RWPE2 (cell line): ENCODE measurements around the gene CPE.

ENCODE experiments used
- ATAC-seq: fragments of 200-7000 bp; cut with Tn5 transposase; 3 replicates; pipeline ENCODE4 v1.9.1; 2021; ENCODE audit warnings: low read depth
- DNase-seq: peaks from one replicate; pipeline ENCODE4 v3.0.0-alpha.2; 2020; ENCODE audit warnings: low spot score
- H3K27ac ChIP-seq: fragments of 450-650 bp; 2 replicates; pipeline ENCODE4 v1.5.1; 2017; ENCODE audit warnings: mild to moderate bottlenecking; ENCODE audit not compliant: poor library complexity, severe bottlenecking
- H3K27me3 ChIP-seq: fragments of 250-450 bp; sonication (Bioruptor Pico); 2 replicates; pipeline ENCODE4 v1.5.1; 2021; ENCODE audit warnings: mild to moderate bottlenecking, moderate library complexity; ENCODE audit not compliant: insufficient read depth, poor library complexity, severe bottlenecking
- H3K36me3 ChIP-seq: fragments of 250-450 bp; sonication (Bioruptor Pico); 2 replicates; pipeline ENCODE4 v1.5.1; 2020; ENCODE audit warnings: low read depth, mild to moderate bottlenecking, moderate library complexity
- H3K4me1 ChIP-seq: fragments of 250-450 bp; sonication (Bioruptor Pico); 2 replicates; pipeline ENCODE4 v1.5.1; 2021; ENCODE audit warnings: mild to moderate bottlenecking, moderate library complexity; ENCODE audit not compliant: insufficient read depth, poor library complexity, severe bottlenecking
- H3K4me3 ChIP-seq: fragments of 250-450 bp; sonication (Bioruptor Pico); 2 replicates; pipeline ENCODE4 v1.5.1; 2021; ENCODE audit warnings: mild to moderate bottlenecking, moderate library complexity; ENCODE audit not compliant: severe bottlenecking
- H3K9me3 ChIP-seq: fragments of 250-450 bp; sonication (Bioruptor Pico); 2 replicates; pipeline ENCODE4 v1.5.1; 2021; ENCODE audit warnings: mild to moderate bottlenecking, moderate library complexity; ENCODE audit not compliant: severe bottlenecking
- TF ChIP-seq, protein P1 (sequence below): fragments of 450-650 bp; IDR thresholded peaks from one replicate; pipeline ENCODE4 v1.5.1; 2017; ENCODE audit warnings: mild to moderate bottlenecking, moderate library complexity; ENCODE audit not compliant: poor library complexity, severe bottlenecking

CPE gene

DNA sequence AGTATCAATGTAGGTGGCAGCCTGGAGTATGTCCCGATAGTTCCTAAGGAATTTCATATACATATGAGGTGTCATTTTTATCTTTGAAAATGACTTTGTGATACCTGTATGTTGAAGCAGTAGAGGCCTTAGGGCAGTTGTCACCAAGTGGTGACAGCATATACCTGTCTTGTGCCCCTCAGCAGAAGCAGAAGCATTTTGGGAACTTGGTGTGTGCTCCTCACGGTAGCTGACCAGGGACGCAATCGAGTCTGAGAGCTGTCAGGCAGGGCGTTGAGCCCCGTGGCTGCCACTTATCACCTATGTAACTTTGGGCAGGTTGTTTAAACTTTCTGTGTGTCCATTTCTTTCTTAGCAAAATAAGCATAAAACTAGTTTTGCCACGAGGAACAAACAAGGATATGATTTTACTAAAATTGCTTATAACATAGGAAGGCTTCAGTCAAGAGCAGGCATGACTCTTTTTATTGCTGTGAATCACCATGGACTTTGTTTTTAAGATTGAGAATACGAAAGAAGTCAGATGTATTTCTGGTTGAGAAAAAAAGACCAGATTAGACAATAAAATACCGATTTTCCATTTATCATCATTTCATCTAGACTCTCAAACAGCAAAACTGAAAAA is 161.5 kb downstream of the CPE start:
- DNase-seq (no peak), ATAC-seq (no peak)
- Histone ChIP-seq H3K9me3 (no peaks in the 10 kb centered on the region), H3K27me3 (no peaks in the 10 kb centered on the region), H3K27ac (no peak overlapping the region), H3K36me3 (no peaks in the 10 kb centered on the region), H3K4me1 (no peaks in the 10 kb centered on the region), H3K4me3 (no peak overlapping the region)
- TF ChIP-seq, protein P1, sequence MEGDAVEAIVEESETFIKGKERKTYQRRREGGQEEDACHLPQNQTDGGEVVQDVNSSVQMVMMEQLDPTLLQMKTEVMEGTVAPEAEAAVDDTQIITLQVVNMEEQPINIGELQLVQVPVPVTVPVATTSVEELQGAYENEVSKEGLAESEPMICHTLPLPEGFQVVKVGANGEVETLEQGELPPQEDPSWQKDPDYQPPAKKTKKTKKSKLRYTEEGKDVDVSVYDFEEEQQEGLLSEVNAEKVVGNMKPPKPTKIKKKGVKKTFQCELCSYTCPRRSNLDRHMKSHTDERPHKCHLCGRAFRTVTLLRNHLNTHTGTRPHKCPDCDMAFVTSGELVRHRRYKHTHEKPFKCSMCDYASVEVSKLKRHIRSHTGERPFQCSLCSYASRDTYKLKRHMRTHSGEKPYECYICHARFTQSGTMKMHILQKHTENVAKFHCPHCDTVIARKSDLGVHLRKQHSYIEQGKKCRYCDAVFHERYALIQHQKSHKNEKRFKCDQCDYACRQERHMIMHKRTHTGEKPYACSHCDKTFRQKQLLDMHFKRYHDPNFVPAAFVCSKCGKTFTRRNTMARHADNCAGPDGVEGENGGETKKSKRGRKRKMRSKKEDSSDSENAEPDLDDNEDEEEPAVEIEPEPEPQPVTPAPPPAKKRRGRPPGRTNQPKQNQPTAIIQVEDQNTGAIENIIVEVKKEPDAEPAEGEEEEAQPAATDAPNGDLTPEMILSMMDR = no peak

GRCh38 chr4:165541851-165542459 is 163.1 kb downstream of the CPE start:
- no peaks in the 10 kb centered on the region for H3K27me3 ChIP-seq
- no peak overlapping the region for H3K4me3 ChIP-seq
- H3K9me3 ChIP-seq = no peaks in the 10 kb centered on the region
- no peak overlapping the region for H3K27ac ChIP-seq
- no peaks in the 10 kb centered on the region for H3K36me3 ChIP-seq
- H3K4me1 ChIP-seq = no peaks in the 10 kb centered on the region
- DNase-seq (no peak), ATAC-seq (no peak)
- TF ChIP-seq, protein P1 = no peak

DNA sequence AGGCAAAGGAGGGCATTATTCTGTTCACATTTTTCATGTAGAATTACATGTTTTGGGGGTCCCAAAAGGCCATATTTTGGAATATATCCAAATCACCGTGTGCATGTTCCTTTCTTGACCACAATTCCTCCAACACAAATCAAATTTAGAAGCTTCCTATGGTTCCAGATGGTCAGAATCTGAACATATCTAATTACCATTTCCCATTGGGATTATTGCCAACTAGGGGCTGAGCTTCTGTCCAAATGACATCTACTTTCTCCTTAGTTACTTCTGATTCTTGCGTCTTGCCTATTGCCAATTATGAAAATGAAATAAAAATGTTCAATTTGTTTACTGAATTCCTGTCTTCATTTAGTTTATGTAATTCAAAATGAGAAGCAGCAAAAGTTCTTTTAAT is 163.7 kb downstream of the CPE start:
- no peak overlapping the region for H3K4me3 ChIP-seq
- no peak for ATAC-seq
- H3K36me3 ChIP-seq = no peaks in the 10 kb centered on the region
- H3K27me3 ChIP-seq = no peaks in the 10 kb centered on the region
- no peak overlapping the region for H3K27ac ChIP-seq
- TF ChIP-seq, protein P1 = no peak
- H3K9me3 ChIP-seq = no peaks in the 10 kb centered on the region
- H3K4me1 ChIP-seq = no peaks in the 10 kb centered on the region
- no peak for DNase-seq
